Astrocyte of the spinal cord (primary cell): ENCODE results near the gene LCOR.

ENCODE experiments used
- DNase-seq: peaks from one replicate; pipeline ENCODE4 v3.0.0; 2011; ENCODE audit warnings: low read depth, low spot score
- H3K4me3 ChIP-seq: 2 replicates; pipeline ENCODE4 v1.5.1; 2011; ENCODE audit warnings: low read depth, mild to moderate bottlenecking, low read length, moderate library complexity
- in situ Hi-C: cut with HindIII; loops from 2 replicates; pipeline ENCODE4 v1.10.0; 2017; ENCODE audit warnings: low sequenced_read_pairs
- TF ChIP-seq, protein P1 (sequence below): IDR thresholded peaks from 2 replicates; pipeline ENCODE4 v1.5.1; 2012; ENCODE audit warnings: low read depth, mild to moderate bottlenecking, low read length, inconsistent platforms

LCOR gene

DNA sequence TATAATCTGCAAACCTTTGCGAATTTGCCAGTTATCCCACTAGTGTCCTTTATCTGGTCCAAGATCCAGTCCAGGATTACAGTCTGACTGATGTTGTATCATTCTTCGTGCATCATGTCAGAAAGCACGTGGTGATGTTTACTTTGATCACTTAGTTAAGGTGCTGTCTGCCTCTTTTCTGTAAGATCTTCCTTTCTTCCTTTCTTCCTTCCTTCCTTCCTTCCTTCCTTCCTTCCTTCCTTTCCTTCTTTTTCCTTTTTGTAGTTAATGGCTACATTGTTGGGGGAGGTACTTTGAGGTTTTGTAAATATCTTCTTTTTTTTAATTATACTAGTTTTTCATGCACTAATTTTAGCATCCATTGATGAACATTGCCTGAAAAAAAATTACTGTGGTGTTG, 80.3 kb downstream of the LCOR start:
- no peak overlapping the region for H3K4me3 ChIP-seq
- DNase-seq = no peak
- in situ Hi-C loops = no loop called here
- TF ChIP-seq, protein P1, sequence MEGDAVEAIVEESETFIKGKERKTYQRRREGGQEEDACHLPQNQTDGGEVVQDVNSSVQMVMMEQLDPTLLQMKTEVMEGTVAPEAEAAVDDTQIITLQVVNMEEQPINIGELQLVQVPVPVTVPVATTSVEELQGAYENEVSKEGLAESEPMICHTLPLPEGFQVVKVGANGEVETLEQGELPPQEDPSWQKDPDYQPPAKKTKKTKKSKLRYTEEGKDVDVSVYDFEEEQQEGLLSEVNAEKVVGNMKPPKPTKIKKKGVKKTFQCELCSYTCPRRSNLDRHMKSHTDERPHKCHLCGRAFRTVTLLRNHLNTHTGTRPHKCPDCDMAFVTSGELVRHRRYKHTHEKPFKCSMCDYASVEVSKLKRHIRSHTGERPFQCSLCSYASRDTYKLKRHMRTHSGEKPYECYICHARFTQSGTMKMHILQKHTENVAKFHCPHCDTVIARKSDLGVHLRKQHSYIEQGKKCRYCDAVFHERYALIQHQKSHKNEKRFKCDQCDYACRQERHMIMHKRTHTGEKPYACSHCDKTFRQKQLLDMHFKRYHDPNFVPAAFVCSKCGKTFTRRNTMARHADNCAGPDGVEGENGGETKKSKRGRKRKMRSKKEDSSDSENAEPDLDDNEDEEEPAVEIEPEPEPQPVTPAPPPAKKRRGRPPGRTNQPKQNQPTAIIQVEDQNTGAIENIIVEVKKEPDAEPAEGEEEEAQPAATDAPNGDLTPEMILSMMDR = no peak

DNA sequence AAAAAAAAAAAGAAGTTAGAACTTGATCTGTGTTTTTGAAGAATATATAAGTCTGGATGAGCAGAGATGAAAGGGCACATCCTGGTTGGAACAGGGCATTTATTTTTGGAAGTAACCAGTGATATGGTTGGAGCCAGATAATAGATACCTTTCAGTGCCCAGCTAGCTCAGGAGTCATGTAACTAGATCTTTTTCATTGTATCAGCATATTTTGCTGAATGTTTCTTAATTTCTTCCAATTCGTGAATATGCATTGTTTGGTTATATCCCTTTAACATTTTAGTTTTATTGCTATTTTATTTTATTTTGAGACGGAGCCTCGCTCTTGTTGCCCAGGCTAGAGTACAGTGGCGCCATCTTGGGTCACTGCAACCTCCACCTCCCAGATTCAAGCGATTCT, 81.8 kb downstream of the LCOR start:
- in situ Hi-C loops = no loop called here
- TF ChIP-seq, protein P1 = no peak

DNA sequence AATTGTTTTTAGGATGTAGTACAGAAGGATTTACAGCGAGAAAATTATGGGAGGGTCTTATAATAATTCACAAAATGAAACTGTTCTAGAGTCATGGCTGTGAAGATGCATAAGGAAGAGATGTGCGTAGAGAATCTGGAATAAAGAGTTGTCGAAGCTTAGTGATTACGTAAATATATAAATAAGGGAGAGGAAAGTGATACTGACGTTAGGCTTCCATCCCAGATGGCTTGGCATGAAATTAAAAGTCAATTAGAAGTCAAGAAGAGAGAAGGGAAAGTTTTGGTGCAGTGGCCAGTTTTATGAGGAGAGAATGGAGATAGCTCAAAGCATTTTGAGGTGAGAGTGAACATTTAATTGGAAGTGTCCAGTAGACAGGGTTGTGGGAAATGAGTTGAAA, 85.5 kb downstream of the LCOR start:
- in situ Hi-C loops = no loop called here
- no peak overlapping the region for H3K4me3 ChIP-seq
- TF ChIP-seq, protein P1 = no peak
- no peak for DNase-seq

More for the DNA sequence above, 81.8 kb downstream of the LCOR start:
- no peak overlapping the region for H3K4me3 ChIP-seq
- DNase-seq = no peak

DNA sequence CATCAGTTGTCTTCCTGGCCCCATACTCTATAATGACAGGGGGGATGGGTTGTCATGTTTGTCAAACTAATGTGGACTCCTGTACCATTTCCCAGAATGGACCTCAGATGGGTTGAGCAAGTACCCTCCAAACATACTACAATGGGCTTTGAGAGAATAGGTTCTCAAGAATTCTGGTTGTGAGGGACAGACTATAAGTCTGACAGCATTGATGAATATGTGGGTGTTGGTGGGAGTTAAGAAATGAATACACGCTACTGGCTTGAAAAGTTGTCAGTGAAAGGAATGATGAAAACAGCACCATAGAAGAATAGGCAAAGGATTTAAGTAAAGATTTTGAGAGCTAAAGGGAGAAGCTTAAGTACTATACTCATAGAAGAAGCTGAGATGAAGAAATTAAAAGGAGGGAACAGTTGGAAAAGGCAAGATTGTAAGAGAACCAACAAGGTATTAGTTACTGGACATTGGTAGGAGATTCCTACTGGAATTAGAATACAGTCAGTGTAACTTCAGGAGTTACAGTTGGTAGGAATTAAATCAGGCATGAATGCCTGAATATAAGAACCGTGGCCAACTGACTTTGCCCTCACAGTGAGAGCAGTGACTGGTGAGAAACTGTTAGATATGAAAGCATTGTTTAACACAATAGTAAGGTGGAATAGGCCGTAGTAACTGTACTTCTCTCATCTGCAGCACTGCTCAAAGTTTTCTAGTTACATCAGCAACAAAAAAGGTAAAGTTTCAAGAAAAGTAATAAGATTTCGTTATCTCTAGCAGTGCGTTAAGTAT, 86.3 kb downstream of the LCOR start:
- TF ChIP-seq, protein P1 = no peak
- peak; percentile 14 for DNase-seq
- H3K4me3 ChIP-seq = no peak overlapping the region
- in situ Hi-C loops = no loop called here

DNA sequence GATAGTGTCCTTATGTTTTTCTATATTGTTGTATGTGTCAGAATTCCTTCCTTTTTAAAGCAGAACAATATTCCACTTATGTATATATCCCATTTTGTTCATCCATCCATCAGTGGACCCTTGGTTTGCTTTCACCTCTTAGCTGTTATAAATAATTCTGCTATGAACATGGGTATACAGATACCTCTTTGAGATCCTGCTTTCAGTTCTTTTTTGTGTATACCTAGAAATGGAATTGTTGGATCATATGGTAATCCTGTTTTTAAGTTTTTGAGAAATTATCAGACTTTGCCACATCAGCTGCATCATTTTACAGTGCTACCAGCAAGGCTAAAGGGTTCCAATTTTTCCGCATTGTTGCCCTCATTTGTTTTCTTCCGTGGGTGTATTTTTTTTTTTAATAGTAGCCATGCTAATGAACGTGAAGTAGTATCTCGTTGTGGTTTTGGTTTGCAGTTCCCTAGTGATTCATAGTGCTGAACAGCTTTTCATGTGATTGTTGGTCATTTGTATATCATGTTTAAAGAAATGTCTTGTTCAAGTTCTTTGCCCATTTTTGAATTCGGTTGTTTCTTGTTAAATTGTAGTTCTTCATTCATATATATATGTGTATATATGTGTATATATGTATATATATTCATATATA, 87.8 kb downstream of the LCOR start:
- in situ Hi-C loops = no loop called here
- TF ChIP-seq, protein P1 = no peak
- no peak overlapping the region for H3K4me3 ChIP-seq
- DNase-seq = peak; percentile 70

DNA sequence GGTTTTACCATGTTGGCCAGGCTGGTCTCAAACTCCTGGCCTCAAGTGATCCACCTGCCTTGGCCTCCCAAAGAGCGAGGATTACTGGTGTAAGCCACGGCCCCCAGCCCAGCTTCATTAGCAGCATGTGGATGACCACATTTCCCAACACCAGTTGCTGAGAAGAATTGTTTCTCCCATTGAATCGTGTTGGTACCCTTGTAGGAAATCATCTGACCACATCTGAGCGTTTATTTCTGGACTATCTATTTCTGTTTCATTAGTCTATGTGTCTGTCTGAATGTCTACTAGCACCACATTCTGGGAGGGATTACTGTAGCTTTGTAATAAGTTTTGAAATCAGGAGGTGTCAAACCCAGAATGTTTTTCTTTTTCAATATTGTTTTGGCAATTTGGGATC, 89.6 kb downstream of the LCOR start:
- TF ChIP-seq, protein P1 = no peak
- DNase-seq = no peak
- no peak overlapping the region for H3K4me3 ChIP-seq
- in situ Hi-C loops = no loop called here
